ENCODE data around the gene PKDCC.

DNA sequence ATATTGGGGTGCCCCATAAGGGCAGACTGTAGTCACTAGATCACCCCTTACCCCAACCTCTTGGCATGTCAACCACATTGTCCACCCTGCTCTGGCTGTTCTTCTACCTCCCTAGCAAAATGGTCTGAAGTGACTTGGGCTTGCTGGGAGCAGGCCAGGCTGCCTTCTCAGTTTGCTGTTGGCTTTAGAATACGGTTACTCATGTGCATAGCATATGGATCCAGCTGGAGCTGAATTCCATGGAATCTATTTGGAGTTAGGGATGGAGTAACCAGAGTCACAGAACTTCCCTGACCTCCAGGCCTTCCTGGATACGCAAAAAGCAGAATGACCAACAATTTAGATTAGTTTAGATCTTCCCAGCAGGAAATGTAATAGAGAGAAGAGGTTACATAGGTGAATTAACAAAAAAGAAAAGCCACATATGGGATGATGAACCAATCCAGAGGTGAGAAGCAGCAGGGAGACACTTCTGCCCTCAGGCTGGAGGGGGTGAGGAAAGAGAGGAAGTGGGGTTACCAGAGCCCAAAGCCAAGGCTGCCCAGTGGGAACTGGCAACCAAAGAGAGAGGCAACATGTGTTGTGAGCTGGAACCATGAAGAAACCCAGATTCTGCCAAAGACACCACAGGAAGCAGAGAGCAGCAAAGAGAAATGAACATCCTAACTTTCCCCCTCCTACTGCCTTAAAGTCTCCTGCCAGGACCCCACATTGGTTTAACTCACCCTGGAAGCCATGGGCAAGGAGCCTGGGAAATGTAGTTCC lies 26.1 kb downstream of the PKDCC start:
- TF ChIP-seq, protein P1, sequence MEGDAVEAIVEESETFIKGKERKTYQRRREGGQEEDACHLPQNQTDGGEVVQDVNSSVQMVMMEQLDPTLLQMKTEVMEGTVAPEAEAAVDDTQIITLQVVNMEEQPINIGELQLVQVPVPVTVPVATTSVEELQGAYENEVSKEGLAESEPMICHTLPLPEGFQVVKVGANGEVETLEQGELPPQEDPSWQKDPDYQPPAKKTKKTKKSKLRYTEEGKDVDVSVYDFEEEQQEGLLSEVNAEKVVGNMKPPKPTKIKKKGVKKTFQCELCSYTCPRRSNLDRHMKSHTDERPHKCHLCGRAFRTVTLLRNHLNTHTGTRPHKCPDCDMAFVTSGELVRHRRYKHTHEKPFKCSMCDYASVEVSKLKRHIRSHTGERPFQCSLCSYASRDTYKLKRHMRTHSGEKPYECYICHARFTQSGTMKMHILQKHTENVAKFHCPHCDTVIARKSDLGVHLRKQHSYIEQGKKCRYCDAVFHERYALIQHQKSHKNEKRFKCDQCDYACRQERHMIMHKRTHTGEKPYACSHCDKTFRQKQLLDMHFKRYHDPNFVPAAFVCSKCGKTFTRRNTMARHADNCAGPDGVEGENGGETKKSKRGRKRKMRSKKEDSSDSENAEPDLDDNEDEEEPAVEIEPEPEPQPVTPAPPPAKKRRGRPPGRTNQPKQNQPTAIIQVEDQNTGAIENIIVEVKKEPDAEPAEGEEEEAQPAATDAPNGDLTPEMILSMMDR (IDR thresholded peaks at IDR 0.05): no peak
- TF ChIP-seq POLR2A (IDR thresholded peaks at IDR 0.05): no peak

Data from body of pancreas (tissue), 4 donors.